Body of pancreas (tissue), 4 donors: ENCODE measurements around the gene NUP62. TPM values are rescaled to one million over a fixed set of nuclear protein-coding genes. Genes with fewer than 3 reads are reported as not detected.

Experiments
- ATAC-seq: fragments of 150-250 bp; one replicate; pipeline ENCODE4 v1.9.1; 2016
- DNase-seq, 4 donors: peaks; one replicate each; pipeline ENCODE4 v3.0.0-alpha.2; 2019
- H3K27ac ChIP-seq, 4 donors: fragments of 200-600 bp; sonication (generic); 1 replicate in 3 of 4; 2 replicates in 1 of 4; pipeline versions ENCODE4 v1.5.1 to v1.6.1; 2016 to 2019; ENCODE audit warnings: mild to moderate bottlenecking in 1 of 4, mixed read lengths in 1 of 4, moderate library complexity in 1 of 4
- H3K27me3 ChIP-seq, 2 donors: fragments of 200-600 bp; sonication (generic); one replicate each; pipeline ENCODE4 v1.6.0; 2016; ENCODE audit warnings: mild to moderate bottlenecking in 1 of 2
- H3K36me3 ChIP-seq, 2 donors: fragments of 200-600 bp; sonication (generic); replicated peaks in 1 of 2; 2 replicates each; pipeline ENCODE4 v1.5.1; 2016; ENCODE audit warnings: low read depth in 2 of 2; ENCODE audit not compliant: insufficient read depth in 1 of 2
- H3K4me1 ChIP-seq: fragments of 200-600 bp; sonication (generic); one replicate; pipeline ENCODE4 v1.6.0; 2016
- H3K4me3 ChIP-seq, 2 donors: fragments of 200-600 bp; sonication (generic); 1 replicate in 1 of 2; 2 replicates in 1 of 2; pipeline ENCODE4 v1.5.1; 2016 to 2019
- H3K9me3 ChIP-seq, 3 donors: fragments of 200-600 bp; sonication (generic); 1 replicate in 2 of 3; 2 replicates in 1 of 3; pipeline ENCODE4 v1.5.1; 2016
- CTCF ChIP-seq, 7 experiments: fragments of 450-650 bp in 4 of 7; fragments of 200-600 bp in 3 of 7; sonication (generic) in 3 of 7; IDR thresholded peaks; one replicate each; pipeline ENCODE4 v1.5.1; 2016 to 2019; ENCODE audit warnings: antibody characterized with exemption in 7 of 7
- POLR2A ChIP-seq, 3 donors: fragments of 450-650 bp; IDR thresholded peaks; one replicate each; pipeline ENCODE4 v1.6.1; 2016; ENCODE audit warnings: antibody characterized with exemption in 3 of 3, mild to moderate bottlenecking in 2 of 3
- whole genome bisulfite sequencing, 2 donors: methylation state at CpG; one replicate each; pipeline ENCODE4 v1.1.5; 2017; 5-methylcytosine and 5-hydroxymethylcytosine counted together
- intact Hi-C: fragments of 100-400 bp; cut with DNase I; formaldehyde crosslinking; loops from one replicate; pipeline ENCODE4 v1.15.1; 2023
- total RNA-seq, 2 donors: library from RNA; depleted of rRNA; stranded (reverse); fragments of >200 nt; gene quantifications; one replicate each; pipeline ENCODE4 v1.1.0, GENCODE V29; 2016

NUP62 gene
- total RNA-seq, 2 donors from 2014 or later, result 17.9 to 21.8 TPM

DNA sequence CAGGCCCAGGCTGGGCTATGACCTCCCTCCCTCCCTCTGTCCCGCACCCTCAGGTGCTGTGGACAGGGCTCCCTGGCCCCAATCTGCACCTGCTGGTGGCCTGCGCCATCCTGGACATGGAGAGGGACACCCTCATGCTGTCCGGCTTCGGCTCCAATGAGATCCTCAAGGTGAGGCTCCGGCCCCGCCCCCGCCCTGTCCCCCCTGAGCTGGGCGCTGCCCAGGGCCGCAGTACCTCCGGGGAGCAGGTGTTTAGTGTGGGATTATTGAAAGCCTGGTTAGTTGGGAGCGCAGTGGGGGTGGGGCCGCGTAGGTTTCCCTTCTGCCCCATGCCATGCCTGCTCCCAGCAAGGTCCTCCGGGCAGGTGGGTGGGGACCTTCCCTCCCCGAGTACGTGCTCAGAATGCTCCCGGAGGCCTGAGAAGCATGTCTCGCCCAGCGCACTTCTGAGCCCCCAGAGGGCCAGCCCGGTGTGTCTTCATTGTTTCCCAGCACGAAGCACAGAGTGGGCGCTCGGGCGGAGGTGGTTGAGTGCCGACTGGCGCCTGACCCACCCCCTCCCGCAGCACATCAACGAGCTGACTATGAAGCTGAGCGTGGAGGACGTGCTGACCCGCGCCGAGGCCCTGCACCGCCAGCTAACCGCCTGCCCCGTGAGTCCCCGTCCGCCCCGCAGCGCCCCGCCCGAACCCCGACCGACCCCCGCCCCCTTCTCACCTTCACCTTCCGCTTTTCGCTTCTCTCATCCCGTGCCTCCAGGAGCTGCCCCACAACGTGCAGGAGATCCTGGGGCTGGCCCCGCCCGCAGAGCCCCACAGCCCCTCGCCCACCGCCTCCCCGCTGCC lies 41.4 kb downstream of the NUP62 start:
- intact Hi-C loops, result no loop called here
- H3K27ac ChIP-seq, result no peak overlapping the region
- DNase-seq (no peak), ATAC-seq (no peak)
- no peaks in the 10 kb centered on the region for H3K9me3 ChIP-seq
- H3K4me3 ChIP-seq, result no peak overlapping the region
- peaks cover 16 to 21% of the 10 kb centered on the region in 2 donors for H3K36me3 ChIP-seq
- no peak for TF ChIP-seq CTCF (IDR thresholded peaks at IDR 0.05)
- no peak for TF ChIP-seq POLR2A (IDR thresholded peaks at IDR 0.05)
- peaks cover 9% of the 10 kb centered on the region for H3K4me1 ChIP-seq
- WGBS, 2 donors, result 81 to 88% methylated on average over 34 to 54 of the region's 54 CpGs
- H3K27me3 ChIP-seq, result no peaks in the 10 kb centered on the region

- ATAC-seq (no peak), DNase-seq (no peak)
- H3K4me1 ChIP-seq, result peaks cover 9% of the 10 kb centered on the region
- peaks cover 24 to 27% of the 10 kb centered on the region in 2 donors for H3K36me3 ChIP-seq
- no peak overlapping the region for H3K4me3 ChIP-seq
- TF ChIP-seq CTCF (IDR thresholded peaks at IDR 0.05), result no peak
- no peak for TF ChIP-seq POLR2A (IDR thresholded peaks at IDR 0.05)
- no peaks in the 10 kb centered on the region for H3K27me3 ChIP-seq
- WGBS, 2 donors, result 68 to 87% methylated on average over 16 to 23 of the region's 23 CpGs
- no peaks in the 10 kb centered on the region for H3K9me3 ChIP-seq
- H3K27ac ChIP-seq, result no peak overlapping the region
- intact Hi-C loops, result no loop called here
Observed at GRCh38 chr19:49887037-49887664, 42.2 kb downstream of the NUP62 start.

- ATAC-seq (no peak), DNase-seq (no peak)
- 94 to 100% methylated on average over 2 to 3 of the region's 3 CpGs for WGBS, 2 donors
- no peaks in the 10 kb centered on the region for H3K27me3 ChIP-seq
- no peaks in the 10 kb centered on the region for H3K9me3 ChIP-seq
- H3K4me3 ChIP-seq, result no peak overlapping the region
- H3K4me1 ChIP-seq, result peaks cover 1% of the 10 kb centered on the region
- TF ChIP-seq POLR2A (IDR thresholded peaks at IDR 0.05) (no peak), CTCF (IDR thresholded peaks at IDR 0.05) (no peak)
- peaks cover 36 to 42% of the 10 kb centered on the region in 2 donors for H3K36me3 ChIP-seq
- intact Hi-C loops, result no loop called here
- no peak overlapping the region for H3K27ac ChIP-seq
Observed at GRCh38 chr19:49884760-49885159, 44.5 kb downstream of the NUP62 start.

- DNase-seq, result peak in 1 of 4 donors; percentile 11
- Histone ChIP-seq H3K36me3 (peaks cover 36 to 42% of the 10 kb centered on the region in 2 donors), H3K4me1 (no peaks in the 10 kb centered on the region), H3K27me3 (no peaks in the 10 kb centered on the region), H3K27ac (no peak overlapping the region), H3K9me3 (no peaks in the 10 kb centered on the region), H3K4me3 (no peak overlapping the region)
- intact Hi-C loops, result no loop called here
- no peak for ATAC-seq
- TF ChIP-seq CTCF (IDR thresholded peaks at IDR 0.05) (no peak), POLR2A (IDR thresholded peaks at IDR 0.05) (no peak)
- 90 to 97% methylated on average over 6 to 13 of the region's 18 CpGs for WGBS, 2 donors
Observed at GRCh38 chr19:49884109-49884508, 45.2 kb downstream of the NUP62 start.
